Left lung (tissue), 10 donors: ENCODE data around the gene DLG2. TPM values are rescaled to one million over a fixed set of nuclear protein-coding genes. Genes with fewer than 3 reads are reported as not detected.

Experiments used
- ATAC-seq: fragments of 200-7000 bp; cut with Tn5 transposase; one replicate; pipeline ENCODE4 v1.9.1; 2020; ENCODE audit warnings: moderate library complexity
- DNase-seq, 4 donors: peaks; one replicate each; pipeline ENCODE4 v3.0.0-alpha.2; 2013 to 2020
- H3K27ac ChIP-seq, 2 donors: fragments of 200-600 bp; sonication (generic) in 1 of 2; one replicate each; pipeline versions ENCODE4 v1.5.0 to v1.8.0; 2020 to 2021
- H3K27me3 ChIP-seq, 2 donors: fragments of 200-600 bp; sonication (generic) in 1 of 2; one replicate each; pipeline versions ENCODE4 v1.5.0 to v1.8.0; 2020 to 2021
- H3K36me3 ChIP-seq, 2 donors: fragments of 200-600 bp; sonication (generic) in 1 of 2; one replicate each; pipeline versions ENCODE4 v1.5.0 to v1.8.0; 2020 to 2021
- H3K4me1 ChIP-seq, 2 donors: fragments of 200-600 bp; one replicate each; pipeline ENCODE4 v1.8.0; 2021
- H3K4me3 ChIP-seq, 2 donors: fragments of 200-600 bp; sonication (generic) in 1 of 2; one replicate each; pipeline versions ENCODE4 v1.5.0 to v1.8.0; 2020 to 2021; ENCODE audit warnings: mild to moderate bottlenecking in 1 of 2
- H3K9me3 ChIP-seq, 2 donors: fragments of 200-600 bp; sonication (generic) in 1 of 2; one replicate each; pipeline versions ENCODE4 v1.5.0 to v1.8.0; 2020 to 2021
- CTCF ChIP-seq, 2 donors: fragments of 200-600 bp; sonication (generic) in 1 of 2; IDR thresholded peaks; one replicate each; pipeline versions ENCODE4 v1.5.0 to v1.8.0; 2021; ENCODE audit warnings: antibody characterized with exemption in 2 of 2
- intact Hi-C, 2 donors: fragments of 100-400 bp; cut with DNase I; formaldehyde crosslinking; loops; one replicate each; pipeline versions ENCODE4 v1.11.2 to v1.14.2; 2022
- polyA plus RNA-seq, 6 donors: library from polyadenylated mRNA; unstranded; fragments of 120-200 nt; gene quantifications; one replicate each; pipeline ENCODE4 v1.2.1, GENCODE V29; 2013; ENCODE audit not compliant: insufficient read length in 6 of 6
- total RNA-seq, 2 donors: library from RNA; stranded (reverse); fragmentation: NEBNext Ultra II Directional; extraction: Animal tissue kit (Norgen Biotek cat#: 25700); gene quantifications; one replicate each; pipeline ENCODE4 v1.2.1, GENCODE V29; 2021
- donor health status: DM: no; HTN: yes; CAD: no.
- donor health status: DM: no; HTN: no; CAD: no.

Gene DLG2
- total and polyA plus RNA-seq, 8 donors: 4.5 to 15.0 (median 8.6) TPM

- Histone ChIP-seq H3K4me3 (no peak overlapping the region), H3K27ac (no peak overlapping the region), H3K4me1 (no peaks in the 10 kb centered on the region), H3K9me3 (no peaks in the 10 kb centered on the region), H3K27me3 (no peaks in the 10 kb centered on the region), H3K36me3 (no peaks in the 10 kb centered on the region)
- ATAC-seq: no peak
- no peak for DNase-seq
- no peak for TF ChIP-seq CTCF (IDR thresholded peaks at IDR 0.05)
- intact Hi-C loops: no loop called here
These were observed 1965.4 kb downstream of the DLG2 start for GRCh38 chr11:83661491-83662350.

- intact Hi-C loops: no loop called here
These were observed 1967.7 kb downstream of the DLG2 start for GRCh38 chr11:83659466-83659865.

GRCh38 chr11:83656796-83657330 is 1970.3 kb downstream of the DLG2 start:
- Histone ChIP-seq H3K27ac (no peak overlapping the region), H3K4me1 (no peaks in the 10 kb centered on the region), H3K4me3 (no peak overlapping the region), H3K36me3 (no peaks in the 10 kb centered on the region), H3K27me3 (no peaks in the 10 kb centered on the region), H3K9me3 (no peaks in the 10 kb centered on the region)
- ATAC-seq: no peak
- TF ChIP-seq CTCF (IDR thresholded peaks at IDR 0.05): no peak
- DNase-seq: no peak
- intact Hi-C loops: no loop called here

More at GRCh38 chr11:83659466-83659865, 1967.7 kb downstream of the DLG2 start:
- no peak overlapping the region for H3K27ac ChIP-seq
- H3K4me1 ChIP-seq: no peaks in the 10 kb centered on the region
- no peaks in the 10 kb centered on the region for H3K27me3 ChIP-seq
- no peak for TF ChIP-seq CTCF (IDR thresholded peaks at IDR 0.05)
- no peaks in the 10 kb centered on the region for H3K36me3 ChIP-seq
- no peaks in the 10 kb centered on the region for H3K9me3 ChIP-seq
- ATAC-seq (no peak), DNase-seq (no peak)
- H3K4me3 ChIP-seq: no peak overlapping the region

- no peak for TF ChIP-seq CTCF (IDR thresholded peaks at IDR 0.05)
- Histone ChIP-seq H3K9me3 (no peaks in the 10 kb centered on the region), H3K4me1 (no peaks in the 10 kb centered on the region), H3K4me3 (no peak overlapping the region), H3K27me3 (no peaks in the 10 kb centered on the region), H3K36me3 (no peaks in the 10 kb centered on the region), H3K27ac (no peak overlapping the region)
- intact Hi-C loops: no loop called here
- DNase-seq (no peak), ATAC-seq (no peak)
These were observed 1971.2 kb downstream of the DLG2 start for GRCh38 chr11:83655976-83656375.

GRCh38 chr11:83649528-83649855 is 1977.7 kb downstream of the DLG2 start:
- Histone ChIP-seq H3K4me3 (no peak overlapping the region), H3K36me3 (no peaks in the 10 kb centered on the region), H3K27me3 (no peaks in the 10 kb centered on the region), H3K9me3 (no peaks in the 10 kb centered on the region), H3K27ac (no peak overlapping the region), H3K4me1 (no peaks in the 10 kb centered on the region)
- intact Hi-C loops: no loop called here
- no peak for TF ChIP-seq CTCF (IDR thresholded peaks at IDR 0.05)
- ATAC-seq (no peak), DNase-seq (no peak)
